Ascending aorta (tissue), 2 donors: Measurements from ENCODE around the gene SRM. TPM values are rescaled to one million over a fixed set of nuclear protein-coding genes. Genes with fewer than 3 reads are reported as not detected.
"Not testable (repeated sequence)": the region's sequence is repeated elsewhere in the genome, so short reads cannot be mapped to it uniquely, and the experiment has no call there.

Source experiments
- DNase-seq, 2 donors: peaks; one replicate each; pipeline ENCODE4 v3.0.0-alpha.2; 2019; ENCODE audit warnings: low spot score in 2 of 2
- H3K27ac ChIP-seq, 2 donors: fragments of 200-600 bp; sonication (generic); one replicate each; pipeline ENCODE4 v1.5.1; 2016 to 2017; ENCODE audit warnings: mild to moderate bottlenecking in 1 of 2
- H3K27me3 ChIP-seq: fragments of 200-600 bp; sonication (generic); one replicate; pipeline ENCODE4 v1.5.1; 2017
- H3K36me3 ChIP-seq, 2 donors: fragments of 200-600 bp; sonication (generic); one replicate each; pipeline ENCODE4 v1.5.1; 2016
- H3K4me1 ChIP-seq, 2 donors: fragments of 200-600 bp; sonication (generic); one replicate each; pipeline ENCODE4 v1.5.1; 2016 to 2017; ENCODE audit warnings: mild to moderate bottlenecking in 1 of 2
- H3K4me3 ChIP-seq, 2 donors: fragments of 200-600 bp; sonication (generic); one replicate each; pipeline ENCODE4 v1.5.1; 2016 to 2017; ENCODE audit warnings: mild to moderate bottlenecking in 1 of 2
- H3K9me3 ChIP-seq, 2 donors: fragments of 200-600 bp; sonication (generic); one replicate each; pipeline ENCODE4 v1.5.1; 2016
- CTCF ChIP-seq, 3 experiments: fragments of 200-600 bp in 2 of 3; fragments of 450-650 bp in 1 of 3; sonication (generic) in 2 of 3; IDR thresholded peaks; one replicate each; pipeline ENCODE4 v1.5.1; 2016 to 2019; ENCODE audit warnings: antibody characterized with exemption in 3 of 3, mild to moderate bottlenecking in 1 of 3, moderate library complexity in 1 of 3
- intact Hi-C: fragments of 100-400 bp; cut with DNase I; formaldehyde crosslinking; loops from one replicate; pipeline ENCODE4 v1.15.1; 2023
- total RNA-seq: library from RNA; depleted of rRNA; stranded (reverse); fragments of >200 nt; gene quantifications from one replicate; pipeline ENCODE4 v1.1.0, GENCODE V29; 2016

Gene SRM
- total RNA-seq, 1 donor from 2014 or later: 175 TPM

GRCh38 chr1:11025618-11026017 is 34.2 kb downstream of the SRM start:
- Histone ChIP-seq H3K27ac (no peak overlapping the region), H3K4me1 (peaks cover 0 to 4% of the 10 kb centered on the region in 2 donors), H3K4me3 (no peak overlapping the region), H3K36me3 (peaks cover 61 to 65% of the 10 kb centered on the region in 2 donors), H3K9me3 (no peaks in the 10 kb centered on the region), H3K27me3 (no peaks in the 10 kb centered on the region)
- DNase-seq: no peak
- intact Hi-C loops: no loop called here
- TF ChIP-seq CTCF (IDR thresholded peaks at IDR 0.05): no peak

- no peak for TF ChIP-seq CTCF (IDR thresholded peaks at IDR 0.05)
- intact Hi-C loops: no loop called here
- Histone ChIP-seq H3K9me3 (no peaks in the 10 kb centered on the region), H3K4me3 (no peak overlapping the region), H3K27me3 (no peaks in the 10 kb centered on the region), H3K4me1 (peaks cover 0 to 3% of the 10 kb centered on the region in 2 donors), H3K36me3 (peaks cover 67 to 69% of the 10 kb centered on the region in 2 donors), H3K27ac (no peak overlapping the region)
- DNase-seq: no peak
Measured at GRCh38 chr1:11024874-11025203, 35.0 kb downstream of the SRM start.

- peaks cover 70 to 74% of the 10 kb centered on the region in 2 donors for H3K36me3 ChIP-seq
- H3K27ac ChIP-seq: no peak overlapping the region
- no peaks in the 10 kb centered on the region for H3K9me3 ChIP-seq
- intact Hi-C loops: no loop called here
- no peak overlapping the region for H3K4me3 ChIP-seq
- H3K27me3 ChIP-seq: no peaks in the 10 kb centered on the region
- no peak for TF ChIP-seq CTCF (IDR thresholded peaks at IDR 0.05)
- DNase-seq: no peak
- H3K4me1 ChIP-seq: no peaks in the 10 kb centered on the region
Measured at GRCh38 chr1:11024154-11024873, 35.5 kb downstream of the SRM start.

- H3K27ac ChIP-seq: no peak overlapping the region
- TF ChIP-seq CTCF (IDR thresholded peaks at IDR 0.05): no peak
- intact Hi-C loops: no loop called here
- no peak overlapping the region for H3K4me3 ChIP-seq
- H3K9me3 ChIP-seq: no peaks in the 10 kb centered on the region
- H3K36me3 ChIP-seq: peaks cover 81 to 82% of the 10 kb centered on the region in 2 donors
- H3K27me3 ChIP-seq: no peaks in the 10 kb centered on the region
- H3K4me1 ChIP-seq: no peaks in the 10 kb centered on the region
- no peak for DNase-seq
Measured at GRCh38 chr1:11023201-11023600, 36.6 kb downstream of the SRM start.

- Histone ChIP-seq H3K4me1 (peaks cover under 1 to 10% of the 10 kb centered on the region in 2 donors), H3K36me3 (peaks cover 93 to 96% of the 10 kb centered on the region in 2 donors), H3K4me3 (no peak overlapping the region), H3K9me3 (no peaks in the 10 kb centered on the region), H3K27ac (no peak overlapping the region), H3K27me3 (no peaks in the 10 kb centered on the region)
- no peak for DNase-seq
- no peak for TF ChIP-seq CTCF (IDR thresholded peaks at IDR 0.05)
- intact Hi-C loops: no loop called here
Measured at GRCh38 chr1:11019971-11020370, 39.8 kb downstream of the SRM start.

GRCh38 chr1:11019358-11019757 is 40.5 kb downstream of the SRM start:
- H3K9me3 ChIP-seq, H3K27me3 ChIP-seq, intact Hi-C loops, H3K27ac ChIP-seq, H3K4me3 ChIP-seq, DNase-seq: not testable (repeated sequence)
- peaks cover 7 to 15% of the 10 kb centered on the region in 2 donors for H3K4me1 ChIP-seq
- H3K36me3 ChIP-seq: peaks cover 93 to 100% of the 10 kb centered on the region in 2 donors
